GM21786 (cell line): ENCODE results near the gene FERMT1.
"Not testable (repeated sequence)": the region's sequence is repeated elsewhere in the genome, so short reads cannot be mapped to it uniquely, and the experiment has no call there.

Experiments used
- ATAC-seq: cut with Tn5 transposase; IDR thresholded peaks from one replicate; pipeline ENCODE4 v1.9.1; 2021; ENCODE audit not compliant: unreplicated experiment

Gene FERMT1

GRCh38 chr20:6040958-6041807 lies 81.6 kb downstream of the FERMT1 start:
- ATAC-seq, result no peak

- ATAC-seq, result no peak
These were observed 82.3 kb downstream of the FERMT1 start for GRCh38 chr20:6040540-6040939.

- no peak for ATAC-seq
These were observed 83.1 kb downstream of the FERMT1 start for GRCh38 chr20:6039766-6040165.

GRCh38 chr20:6038256-6038655 lies 84.6 kb downstream of the FERMT1 start:
- ATAC-seq, result no peak

- no peak for ATAC-seq
These were observed 85.7 kb downstream of the FERMT1 start for GRCh38 chr20:6037082-6037481.

GRCh38 chr20:6036213-6036612 lies 86.6 kb downstream of the FERMT1 start:
- no peak for ATAC-seq

- no peak for ATAC-seq
These were observed 88.5 kb downstream of the FERMT1 start for GRCh38 chr20:6034134-6034969.

GRCh38 chr20:6032907-6033306 lies 89.9 kb downstream of the FERMT1 start:
- ATAC-seq, result not testable (repeated sequence)

GRCh38 chr20:6030453-6031080 lies 92.3 kb downstream of the FERMT1 start:
- no peak for ATAC-seq

GRCh38 chr20:6029538-6029937 lies 93.3 kb downstream of the FERMT1 start:
- no peak for ATAC-seq

GRCh38 chr20:6028818-6029217 lies 94.0 kb downstream of the FERMT1 start:
- no peak for ATAC-seq

GRCh38 chr20:6026051-6026450 lies 96.8 kb downstream of the FERMT1 start:
- ATAC-seq, result no peak
